ENCODE results near the gene ZNF268. TPM values are rescaled to one million over a fixed set of nuclear protein-coding genes. Genes with fewer than 3 reads are reported as not detected.

Gene ZNF268
- total RNA-seq, 1 experiment from 2014 or later: 38.2 TPM

- Histone ChIP-seq H2BK120ac (ENCODE audit: low read depth, low read length, poor library complexity, severe bottlenecking) (no peak overlapping the region), H4K8ac (replicated peaks; ENCODE audit: insufficient read length, low read depth, low read length) (no peak overlapping the region), H3K18ac (ENCODE audit: insufficient read length, low read depth, low read length) (no peak overlapping the region), H3K56ac (ENCODE audit: insufficient read length, low read depth, low read length) (no peak overlapping the region), H3K23ac (ENCODE audit: insufficient read length, low read depth, low read length) (no peak overlapping the region), H3K9ac (ENCODE audit: extremely low read depth, insufficient read length, low read length) (no peak overlapping the region), H3K4me1 (ENCODE audit: insufficient read depth, low read length) (no peaks in the 10 kb centered on the region), H3K27ac (ENCODE audit: insufficient read length, low read depth, low read length) (no peak overlapping the region), H3K4me2 (ENCODE audit: insufficient read depth, insufficient read length, low read length) (no peak overlapping the region), H4K91ac (ENCODE audit: insufficient read length, low read depth, low read length) (no peak overlapping the region), H3K4ac (ENCODE audit: low read depth, low read length) (no peak overlapping the region), H3K9me3 (ENCODE audit: control insufficient read depth, low read depth, low read length) (peaks cover 62% of the 10 kb centered on the region), H2BK20ac (ENCODE audit: low read depth, low read length, poor library complexity, severe bottlenecking) (no peak overlapping the region), H3K79me1 (ENCODE audit: insufficient read depth, low read depth, low read length, poor library complexity, severe bottlenecking) (no peaks in the 10 kb centered on the region), H3K27me3 (ENCODE audit: insufficient read depth, low read length) (no peaks in the 10 kb centered on the region), H3K23me2 (ENCODE audit: insufficient read length, low read depth, low read length, poor library complexity, severe bottlenecking) (no peaks in the 10 kb centered on the region), H4K20me1 (ENCODE audit: control insufficient read depth, insufficient read depth, insufficient read length) (no peaks in the 10 kb centered on the region), H2AK5ac (ENCODE audit: insufficient read length, low read length) (no peak overlapping the region), H2BK12ac (ENCODE audit: insufficient read length, low read depth, low read length) (no peak overlapping the region), H2BK5ac (ENCODE audit: insufficient read length, low read length) (no peak overlapping the region), H3T11ph (ENCODE audit: low read length) (no peak overlapping the region), H2AFZ (ENCODE audit: low read length) (no peak overlapping the region), H2BK15ac (ENCODE audit: low read depth, low read length) (no peak overlapping the region), H3K14ac (ENCODE audit: insufficient read depth, low read length) (no peak overlapping the region), H3K79me2 (ENCODE audit: insufficient read depth, low read length) (no peaks in the 10 kb centered on the region), H4K5ac (ENCODE audit: insufficient read length, low read depth, low read length) (no peak overlapping the region)
- no peak for DNase-seq
- Mint-ChIP-seq H3K4me1 (no peaks in the 10 kb centered on the region), H3K27me3 (ENCODE audit: low read depth) (peaks cover 16% of the 10 kb centered on the region), H3K4me3 (no peak overlapping the region), H3K36me3 (ENCODE audit: insufficient read depth in 1 of 3, low read depth in 3 of 3) (peaks cover 67 to 77% (median 68%) of the 10 kb centered on the region in 3 experiments), H3K27ac (no peak overlapping the region), H3K9me3 (peaks cover 75 to 76% of the 10 kb centered on the region in 2 experiments)
- TF ChIP-seq, protein P1, sequence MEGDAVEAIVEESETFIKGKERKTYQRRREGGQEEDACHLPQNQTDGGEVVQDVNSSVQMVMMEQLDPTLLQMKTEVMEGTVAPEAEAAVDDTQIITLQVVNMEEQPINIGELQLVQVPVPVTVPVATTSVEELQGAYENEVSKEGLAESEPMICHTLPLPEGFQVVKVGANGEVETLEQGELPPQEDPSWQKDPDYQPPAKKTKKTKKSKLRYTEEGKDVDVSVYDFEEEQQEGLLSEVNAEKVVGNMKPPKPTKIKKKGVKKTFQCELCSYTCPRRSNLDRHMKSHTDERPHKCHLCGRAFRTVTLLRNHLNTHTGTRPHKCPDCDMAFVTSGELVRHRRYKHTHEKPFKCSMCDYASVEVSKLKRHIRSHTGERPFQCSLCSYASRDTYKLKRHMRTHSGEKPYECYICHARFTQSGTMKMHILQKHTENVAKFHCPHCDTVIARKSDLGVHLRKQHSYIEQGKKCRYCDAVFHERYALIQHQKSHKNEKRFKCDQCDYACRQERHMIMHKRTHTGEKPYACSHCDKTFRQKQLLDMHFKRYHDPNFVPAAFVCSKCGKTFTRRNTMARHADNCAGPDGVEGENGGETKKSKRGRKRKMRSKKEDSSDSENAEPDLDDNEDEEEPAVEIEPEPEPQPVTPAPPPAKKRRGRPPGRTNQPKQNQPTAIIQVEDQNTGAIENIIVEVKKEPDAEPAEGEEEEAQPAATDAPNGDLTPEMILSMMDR (conservative IDR thresholded peaks at IDR 0.05): no peak
- no CpG with 5 or more reads among the region's 2 CpGs for WGBS (ENCODE audit: extremely low coverage, insufficient read length, low lambda C conversion rate)
Measured at GRCh38 chr12:133201888-133202287, 20.6 kb downstream of the ZNF268 start.
